ENCODE data around the gene GAS7. TPM values are rescaled to one million over a fixed set of nuclear protein-coding genes. Genes with fewer than 3 reads are reported as not detected.

GAS7 gene
- total and polyA plus RNA-seq, 10 of the 15 experiments (the other 5 are each of a cell fraction or from before 2014, with no cell fraction given): 2.3 to 53.4 (median 24.0) TPM

DNA sequence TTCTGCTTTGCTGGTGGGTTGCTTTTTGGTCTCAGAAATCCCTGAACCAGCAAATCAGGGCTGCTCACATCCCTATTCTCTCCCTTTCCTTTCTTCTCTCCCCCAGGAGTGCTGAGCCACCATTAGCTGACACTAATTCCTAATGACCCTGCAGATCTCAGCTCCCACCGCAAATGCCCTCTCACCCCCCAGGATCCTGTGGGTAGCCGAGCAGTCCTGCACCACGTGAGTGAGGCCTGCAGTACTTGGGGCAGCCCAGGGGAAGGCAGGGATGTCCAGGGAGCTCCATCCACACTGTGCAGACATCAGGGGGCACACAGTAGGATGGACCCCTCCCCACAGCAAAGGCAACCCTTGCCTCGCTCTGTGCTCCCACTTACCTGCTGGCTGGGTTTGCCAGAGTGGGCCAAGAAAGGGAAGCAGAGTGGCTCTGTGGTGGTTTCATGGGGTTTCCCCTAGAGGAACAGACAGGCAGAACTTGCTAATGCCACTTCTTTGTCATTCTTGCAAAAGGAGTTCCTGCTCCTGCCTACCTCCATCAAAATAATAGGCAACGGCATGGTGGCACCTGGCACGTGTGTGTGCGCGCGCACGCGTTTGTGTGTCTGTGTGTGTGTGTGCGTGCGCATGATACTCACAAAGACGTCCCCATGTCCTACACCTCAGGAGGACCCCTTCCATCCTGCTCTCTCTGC, 135.6 kb downstream of the GAS7 start (continued):
- TF ChIP-seq USF2 (IDR thresholded peaks at IDR 0.05; ENCODE audit: borderline replicate concordance, low read depth, low read length) (no peak), FOXM1 (IDR thresholded peaks at IDR 0.05; ENCODE audit: low read depth, low read length) (no peak), SPI1 (IDR thresholded peaks at IDR 0.05; ENCODE audit: borderline replicate concordance, insufficient read depth, low read depth, low read length) (no peak), EED (IDR thresholded peaks at IDR 0.05; ENCODE audit: low read depth) (peak; percentile 47), CREB1 (IDR thresholded peaks at IDR 0.05; ENCODE audit: low read depth) (no peak), SREBF2 (IDR thresholded peaks at IDR 0.05; ENCODE audit: low read length) (no peak), RUNX3 (IDR thresholded peaks at IDR 0.05; ENCODE audit: low read length) (peak; percentile 41; the same call in 1 of the 2 replicates), NR2C1 (IDR thresholded peaks at IDR 0.05) (no peak), RCOR1 (conservative IDR thresholded peaks at IDR 0.05; ENCODE audit: low read depth, low read length) (no peak), CHD2 (IDR thresholded peaks at IDR 0.05; ENCODE audit: borderline replicate concordance, low read depth, low read length) (no peak), MLLT1 (IDR thresholded peaks at IDR 0.05) (no peak), GATAD2B (conservative IDR thresholded peaks at IDR 0.05; ENCODE audit: low read depth) (no peak), SIX5 (IDR thresholded peaks at IDR 0.05; ENCODE audit: low read depth, low read length, severe bottlenecking) (no peak), BHLHE40 (IDR thresholded peaks at IDR 0.05; ENCODE audit: borderline replicate concordance in 1 of 2, low read depth in 2 of 2, low read length in 1 of 2) (peak in 1 of 2 experiments; percentile 33; a peak in 1 of 4 replicates), DPF2 (IDR thresholded peaks at IDR 0.05) (0 out of 2 replicates have a peak, but pooled peaks have one; percentile 43), MYC (IDR thresholded peaks at IDR 0.05; ENCODE audit: insufficient read depth, insufficient read length, insufficient replicate concordance, low read length, severe bottlenecking) (no peak), POLR2AphosphoS5 (IDR thresholded peaks at IDR 0.05; ENCODE audit: low read length) (no peak), BMI1 (IDR thresholded peaks at IDR 0.05; ENCODE audit: borderline replicate concordance) (no peak), ASH2L (IDR thresholded peaks at IDR 0.05; ENCODE audit: borderline replicate concordance, low read depth) (no peak), NFXL1 (IDR thresholded peaks at IDR 0.05; ENCODE audit: borderline replicate concordance) (no peak), BCL11A (IDR thresholded peaks at IDR 0.05; ENCODE audit: low read depth, low read length) (no peak)
- TF ChIP-seq, protein P1, sequence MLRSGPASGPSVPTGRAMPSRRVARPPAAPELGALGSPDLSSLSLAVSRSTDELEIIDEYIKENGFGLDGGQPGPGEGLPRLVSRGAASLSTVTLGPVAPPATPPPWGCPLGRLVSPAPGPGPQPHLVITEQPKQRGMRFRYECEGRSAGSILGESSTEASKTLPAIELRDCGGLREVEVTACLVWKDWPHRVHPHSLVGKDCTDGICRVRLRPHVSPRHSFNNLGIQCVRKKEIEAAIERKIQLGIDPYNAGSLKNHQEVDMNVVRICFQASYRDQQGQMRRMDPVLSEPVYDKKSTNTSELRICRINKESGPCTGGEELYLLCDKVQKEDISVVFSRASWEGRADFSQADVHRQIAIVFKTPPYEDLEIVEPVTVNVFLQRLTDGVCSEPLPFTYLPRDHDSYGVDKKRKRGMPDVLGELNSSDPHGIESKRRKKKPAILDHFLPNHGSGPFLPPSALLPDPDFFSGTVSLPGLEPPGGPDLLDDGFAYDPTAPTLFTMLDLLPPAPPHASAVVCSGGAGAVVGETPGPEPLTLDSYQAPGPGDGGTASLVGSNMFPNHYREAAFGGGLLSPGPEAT (IDR thresholded peaks at IDR 0.05; ENCODE audit: low read depth): no peak
- TF ChIP-seq, protein P2, sequence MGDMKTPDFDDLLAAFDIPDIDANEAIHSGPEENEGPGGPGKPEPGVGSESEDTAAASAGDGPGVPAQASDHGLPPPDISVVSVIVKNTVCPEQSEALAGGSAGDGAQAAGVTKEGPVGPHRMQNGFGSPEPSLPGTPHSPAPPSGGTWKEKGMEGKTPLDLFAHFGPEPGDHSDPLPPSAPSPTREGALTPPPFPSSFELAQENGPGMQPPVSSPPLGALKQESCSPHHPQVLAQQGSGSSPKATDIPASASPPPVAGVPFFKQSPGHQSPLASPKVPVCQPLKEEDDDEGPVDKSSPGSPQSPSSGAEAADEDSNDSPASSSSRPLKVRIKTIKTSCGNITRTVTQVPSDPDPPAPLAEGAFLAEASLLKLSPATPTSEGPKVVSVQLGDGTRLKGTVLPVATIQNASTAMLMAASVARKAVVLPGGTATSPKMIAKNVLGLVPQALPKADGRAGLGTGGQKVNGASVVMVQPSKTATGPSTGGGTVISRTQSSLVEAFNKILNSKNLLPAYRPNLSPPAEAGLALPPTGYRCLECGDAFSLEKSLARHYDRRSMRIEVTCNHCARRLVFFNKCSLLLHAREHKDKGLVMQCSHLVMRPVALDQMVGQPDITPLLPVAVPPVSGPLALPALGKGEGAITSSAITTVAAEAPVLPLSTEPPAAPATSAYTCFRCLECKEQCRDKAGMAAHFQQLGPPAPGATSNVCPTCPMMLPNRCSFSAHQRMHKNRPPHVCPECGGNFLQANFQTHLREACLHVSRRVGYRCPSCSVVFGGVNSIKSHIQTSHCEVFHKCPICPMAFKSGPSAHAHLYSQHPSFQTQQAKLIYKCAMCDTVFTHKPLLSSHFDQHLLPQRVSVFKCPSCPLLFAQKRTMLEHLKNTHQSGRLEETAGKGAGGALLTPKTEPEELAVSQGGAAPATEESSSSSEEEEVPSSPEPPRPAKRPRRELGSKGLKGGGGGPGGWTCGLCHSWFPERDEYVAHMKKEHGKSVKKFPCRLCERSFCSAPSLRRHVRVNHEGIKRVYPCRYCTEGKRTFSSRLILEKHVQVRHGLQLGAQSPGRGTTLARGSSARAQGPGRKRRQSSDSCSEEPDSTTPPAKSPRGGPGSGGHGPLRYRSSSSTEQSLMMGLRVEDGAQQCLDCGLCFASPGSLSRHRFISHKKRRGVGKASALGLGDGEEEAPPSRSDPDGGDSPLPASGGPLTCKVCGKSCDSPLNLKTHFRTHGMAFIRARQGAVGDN (IDR thresholded peaks at IDR 0.05): no peak
